ENCODE results near the gene BTBD19.
"Not testable (repeated sequence)": the region's sequence is repeated elsewhere in the genome, so short reads cannot be mapped to it uniquely, and the experiment has no call there.

BTBD19 gene

DNA sequence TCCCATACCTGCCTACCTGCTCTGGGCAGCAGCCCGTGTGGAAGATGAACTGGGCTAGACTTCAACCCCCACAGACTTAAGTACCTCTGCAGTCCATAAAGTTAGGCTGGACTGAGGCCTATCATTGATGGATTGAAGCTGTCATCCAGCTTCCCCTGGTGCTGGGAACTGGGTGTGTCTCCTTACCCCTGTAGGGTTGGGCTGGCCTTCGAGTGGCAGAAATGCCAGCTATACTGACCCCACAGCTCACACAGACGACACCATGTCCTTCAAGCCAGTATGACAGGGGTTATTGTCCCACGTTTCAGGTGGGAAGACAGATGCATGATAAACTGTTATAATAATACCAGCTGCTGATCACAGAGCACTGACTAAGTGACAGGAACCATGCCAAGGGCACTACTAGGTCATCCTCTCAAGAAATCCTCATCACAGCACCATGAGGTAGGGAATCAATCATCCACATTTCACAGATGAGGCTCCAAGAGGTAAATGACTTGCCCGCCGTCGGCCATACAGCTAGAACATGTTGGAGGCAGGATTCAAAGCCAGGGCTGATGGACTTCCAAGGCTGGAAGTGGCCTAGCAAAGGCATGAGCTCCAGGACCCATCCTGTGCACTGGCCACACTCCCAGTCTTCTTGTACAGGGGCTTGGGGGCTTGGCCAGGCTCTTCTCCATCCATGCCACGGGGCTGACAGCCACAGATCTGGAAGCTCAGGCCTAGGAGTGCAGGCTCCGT lies 20.0 kb upstream of the BTBD19 start, which contains the start of gene BEST4:
BEST4 (minus strand) TSS at position 51 of the 741 bp plus-strand sequence. CDS start 465 bp downstream, outside the sequence.
- no peak for DNase-seq

DNA sequence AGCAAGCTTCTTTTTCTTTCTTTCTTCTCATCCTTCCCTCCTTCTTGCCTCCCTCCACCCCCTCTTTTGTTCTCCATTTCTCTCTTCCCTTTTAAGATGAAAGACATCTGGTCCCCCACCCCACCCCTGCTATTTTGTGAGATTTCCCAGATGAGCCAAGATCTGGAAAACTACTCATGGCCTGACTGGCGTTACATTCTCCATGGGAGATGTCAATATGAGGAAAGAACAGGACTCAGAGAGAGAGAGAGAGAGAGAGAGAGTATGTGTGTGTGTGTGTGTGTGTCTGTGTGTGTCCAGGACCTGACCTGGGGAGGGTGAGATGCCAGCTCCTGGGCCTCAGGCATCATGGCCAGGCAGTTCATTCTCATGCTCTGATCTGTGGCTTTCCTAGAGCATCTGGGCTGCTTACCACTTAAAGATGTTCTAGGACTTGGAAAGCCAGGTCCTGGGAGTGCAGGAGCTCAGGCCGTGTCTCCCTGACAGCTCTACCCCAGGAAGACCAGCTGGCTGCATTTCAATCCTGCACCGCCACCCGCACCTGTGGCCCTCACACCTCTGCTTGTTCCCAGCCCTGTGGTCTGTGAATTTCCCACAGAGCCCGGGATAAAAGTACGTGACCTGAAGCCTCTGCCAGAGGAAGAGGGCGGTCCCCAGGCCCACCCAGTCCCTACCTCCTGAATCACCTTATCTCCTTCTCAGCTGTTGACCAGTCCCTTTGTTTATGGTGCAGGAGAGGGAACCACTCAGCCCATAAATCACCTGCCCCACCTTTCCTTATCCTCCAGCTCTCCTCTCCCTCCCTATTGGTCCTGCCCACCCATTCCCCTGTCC lies 17.1 kb upstream of the BTBD19 start:
- no peak for DNase-seq

DNA sequence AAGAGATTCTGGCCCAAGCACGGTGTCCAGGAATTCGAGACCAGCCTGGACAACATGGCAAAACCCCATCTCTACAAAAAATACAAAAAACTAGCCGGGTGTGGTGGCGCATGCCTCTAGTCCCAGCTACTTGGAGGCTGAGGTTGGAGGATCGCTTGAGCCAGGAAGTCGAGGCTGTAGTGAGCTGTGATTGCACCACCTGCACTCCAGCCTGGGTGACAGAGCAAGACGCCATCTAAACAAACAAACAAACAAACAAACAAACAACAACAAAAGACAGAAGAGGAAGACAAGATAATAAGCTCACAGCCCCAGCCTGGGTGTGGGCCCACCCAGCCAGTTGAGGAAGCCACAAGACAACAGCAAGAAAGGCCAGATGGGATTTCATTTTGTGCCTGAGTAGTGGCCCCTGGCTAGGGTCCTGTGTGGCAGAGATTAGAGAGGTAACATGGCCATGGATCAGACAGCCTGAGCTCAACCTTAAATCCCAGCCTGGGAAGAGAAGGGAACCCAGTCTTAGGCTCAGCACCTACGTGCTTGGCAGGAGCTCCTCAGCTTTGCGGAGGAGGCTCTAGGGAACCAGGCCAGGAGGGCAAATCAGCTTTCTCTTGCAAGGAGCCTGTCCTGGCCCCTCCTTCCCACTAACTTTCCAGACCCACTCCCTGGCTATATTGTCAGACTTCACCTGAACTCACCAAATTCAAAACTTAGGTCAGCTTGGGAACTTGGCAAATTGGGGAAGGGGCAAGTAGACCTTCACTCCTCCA lies 15.4 kb upstream of the BTBD19 start:
- DNase-seq = no peak

DNA sequence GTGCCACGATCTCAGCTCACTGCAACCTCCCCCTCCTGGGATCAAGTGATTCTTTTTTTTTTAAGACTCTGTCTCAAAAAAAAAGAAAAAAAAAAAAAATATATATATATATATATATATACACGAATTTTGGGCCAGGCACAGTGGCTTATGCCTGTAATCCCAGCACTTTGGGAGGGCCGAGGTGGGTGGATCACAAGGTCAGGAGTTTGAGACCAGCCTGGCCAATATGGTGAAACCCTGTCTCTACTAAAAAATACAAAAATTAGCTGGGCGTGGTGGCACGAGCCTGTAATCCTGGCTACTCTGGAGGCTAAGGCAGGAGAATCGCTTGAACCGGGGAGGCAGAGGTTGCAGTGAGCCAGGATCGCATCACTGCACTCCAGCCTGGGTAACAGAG lies 10.4 kb upstream of the BTBD19 start:
- not testable (repeated sequence) for DNase-seq

DNA sequence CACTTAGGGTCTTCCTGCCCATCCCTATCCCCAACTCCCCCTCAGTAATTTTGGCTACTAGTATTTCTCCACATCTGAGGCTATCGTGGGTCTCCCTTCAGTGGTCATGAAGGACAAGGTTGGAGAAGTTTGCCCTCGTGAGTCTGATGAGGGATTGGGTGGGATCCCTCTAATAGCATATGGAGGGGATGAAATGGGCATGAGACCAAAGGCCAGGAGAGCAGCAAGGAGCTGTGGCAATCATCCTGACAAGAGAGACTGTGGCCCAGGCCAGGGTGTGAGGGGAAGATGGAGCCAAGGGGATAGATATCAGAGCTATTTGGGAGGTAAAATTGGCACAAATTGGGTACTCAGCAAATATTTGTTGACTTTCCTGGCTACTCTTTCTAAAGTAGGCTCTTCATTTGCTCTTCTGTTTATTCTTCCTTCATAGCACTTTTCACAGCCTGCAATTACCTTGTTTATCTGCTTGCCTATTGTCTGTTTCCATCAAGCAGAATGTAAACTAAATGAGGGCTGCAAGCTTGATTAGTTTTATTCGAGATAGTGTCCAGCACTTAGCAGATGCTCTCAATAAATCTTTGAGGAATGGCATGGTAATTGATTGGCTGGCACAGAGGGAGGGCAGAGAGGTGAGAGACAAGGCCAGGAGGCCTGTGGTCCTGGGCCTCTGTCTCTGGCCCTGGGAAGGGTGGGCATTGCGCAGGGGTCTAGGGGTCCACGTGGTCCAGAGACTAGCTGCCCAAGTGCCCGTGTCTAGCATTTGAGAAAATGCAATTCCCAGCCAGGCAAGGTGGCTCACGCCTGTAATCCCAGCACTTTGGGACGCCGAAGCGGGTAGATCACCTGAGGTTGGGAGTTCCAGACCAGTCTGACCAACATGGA lies 9.6 kb upstream of the BTBD19 start:
- DNase-seq = no peak

DNA sequence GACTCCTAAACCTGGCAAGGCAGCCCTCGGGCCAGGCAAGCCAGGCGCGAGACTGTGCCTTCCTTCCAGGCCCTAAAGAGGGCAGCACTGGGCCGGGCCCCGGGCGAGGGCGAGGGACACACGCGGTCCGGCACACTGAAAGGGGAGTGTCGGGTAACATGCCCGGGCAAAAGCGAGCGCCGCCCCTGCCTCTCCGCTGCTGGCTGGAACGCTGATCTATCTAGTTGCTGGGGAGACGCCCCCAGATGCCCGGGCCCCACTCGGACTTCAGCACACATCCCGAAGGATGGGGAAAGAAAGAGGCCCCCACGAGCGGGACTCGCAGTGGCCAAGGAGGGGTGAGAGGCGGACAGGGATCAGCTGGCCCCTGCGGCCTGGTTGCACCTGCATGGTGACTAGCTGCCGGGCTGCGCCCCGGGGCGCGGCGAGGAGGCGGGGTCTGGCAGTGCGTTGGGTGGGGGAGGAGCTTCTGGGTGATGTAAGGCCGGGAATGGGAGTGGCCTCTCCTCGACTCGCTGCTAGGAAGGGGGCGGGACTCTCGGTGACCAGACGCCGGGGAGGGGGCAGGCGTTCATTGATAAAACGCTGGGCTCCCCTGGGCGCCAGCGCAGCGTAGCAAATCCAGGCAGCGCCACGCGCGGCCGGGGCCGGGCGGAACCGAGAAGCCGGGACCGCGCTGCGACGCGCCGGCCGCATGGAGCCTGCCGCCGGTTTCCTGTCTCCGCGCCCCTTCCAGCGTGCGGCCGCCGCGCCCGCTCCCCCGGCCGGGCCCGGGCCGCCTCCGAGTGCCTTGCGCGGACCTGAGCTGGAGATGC lies 8.3 kb upstream of the BTBD19 start, which contains the start of gene PLK3:
PLK3 (plus strand) TSS at position 608 of the 815 bp plus-strand sequence; CDS start at position 695, 87 bp downstream.
- peak; percentile 100 for DNase-seq

DNA sequence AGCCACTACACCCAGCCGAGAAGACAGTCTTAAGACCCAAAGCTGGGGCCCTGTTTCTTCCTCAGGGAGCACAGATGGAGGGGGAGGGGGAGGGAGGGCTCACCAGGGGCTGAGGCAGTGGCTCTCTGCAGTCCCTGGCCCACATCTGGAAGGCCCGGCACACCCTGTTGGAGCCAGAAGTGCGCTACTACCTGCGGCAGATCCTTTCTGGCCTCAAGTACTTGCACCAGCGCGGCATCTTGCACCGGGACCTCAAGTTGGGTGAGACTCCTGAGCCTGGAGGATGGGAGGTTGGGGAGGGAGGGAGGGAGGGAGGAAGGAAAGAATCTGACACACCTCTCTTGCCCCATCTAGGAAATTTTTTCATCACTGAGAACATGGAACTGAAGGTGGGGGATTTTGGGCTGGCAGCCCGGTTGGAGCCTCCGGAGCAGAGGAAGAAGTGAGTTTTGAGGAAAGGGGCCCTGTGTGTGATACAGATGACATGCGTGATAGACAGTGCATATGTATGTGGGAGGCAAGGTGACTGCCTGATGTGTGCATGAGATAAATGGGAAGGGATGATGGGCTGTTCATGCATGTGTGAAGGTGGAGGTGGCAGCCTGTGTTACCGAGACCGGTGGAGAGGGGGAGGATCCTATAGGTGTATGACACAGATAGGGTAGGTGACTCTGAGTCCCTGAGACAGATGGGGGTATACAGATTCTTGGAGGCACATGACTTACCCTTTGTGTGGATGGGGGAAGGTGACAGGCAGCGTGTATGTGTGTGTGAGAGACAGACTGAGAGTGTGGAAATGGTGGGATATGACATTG lies 6.6 kb upstream of the BTBD19 start:
- peak; percentile 62 for DNase-seq

DNA sequence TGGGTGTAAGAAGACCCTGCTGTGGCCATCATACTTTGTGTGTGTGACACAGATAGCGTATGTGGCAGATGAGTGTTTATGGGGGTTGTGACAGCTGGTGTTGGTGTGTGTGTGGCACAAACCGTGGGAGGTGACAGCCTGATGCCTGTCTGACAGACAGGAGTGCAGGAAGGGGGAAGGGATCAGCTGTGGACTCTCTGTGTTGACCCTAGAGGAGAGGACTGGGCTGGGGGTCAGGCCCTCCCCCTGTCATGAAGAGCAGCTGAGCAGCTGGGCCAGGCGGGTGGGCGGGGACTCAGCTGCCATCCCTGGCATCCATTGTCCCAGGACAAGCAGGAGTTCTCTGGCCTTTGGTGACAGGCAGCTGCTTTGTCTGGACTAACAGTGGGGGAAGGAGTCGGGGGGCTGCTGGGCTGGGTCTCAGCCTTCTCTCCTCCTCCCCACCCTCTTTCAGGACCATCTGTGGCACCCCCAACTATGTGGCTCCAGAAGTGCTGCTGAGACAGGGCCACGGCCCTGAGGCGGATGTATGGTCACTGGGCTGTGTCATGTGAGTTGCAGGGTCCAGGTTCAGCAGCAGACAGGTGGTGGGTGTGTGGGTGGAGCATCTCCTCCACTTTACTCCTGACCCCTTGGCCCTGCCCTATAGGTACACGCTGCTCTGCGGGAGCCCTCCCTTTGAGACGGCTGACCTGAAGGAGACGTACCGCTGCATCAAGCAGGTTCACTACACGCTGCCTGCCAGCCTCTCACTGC lies 5.8 kb upstream of the BTBD19 start:
- DNase-seq = no peak

DNA sequence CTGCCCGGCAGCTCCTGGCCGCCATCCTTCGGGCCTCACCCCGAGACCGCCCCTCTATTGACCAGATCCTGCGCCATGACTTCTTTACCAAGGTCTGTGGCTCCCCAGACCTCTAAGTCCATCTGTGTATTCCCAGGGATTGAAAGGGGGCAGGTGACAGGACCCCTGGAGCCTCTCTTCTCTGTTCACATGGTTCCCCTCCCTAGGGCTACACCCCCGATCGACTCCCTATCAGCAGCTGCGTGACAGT lies 5.3 kb upstream of the BTBD19 start:
- DNase-seq = no peak

DNA sequence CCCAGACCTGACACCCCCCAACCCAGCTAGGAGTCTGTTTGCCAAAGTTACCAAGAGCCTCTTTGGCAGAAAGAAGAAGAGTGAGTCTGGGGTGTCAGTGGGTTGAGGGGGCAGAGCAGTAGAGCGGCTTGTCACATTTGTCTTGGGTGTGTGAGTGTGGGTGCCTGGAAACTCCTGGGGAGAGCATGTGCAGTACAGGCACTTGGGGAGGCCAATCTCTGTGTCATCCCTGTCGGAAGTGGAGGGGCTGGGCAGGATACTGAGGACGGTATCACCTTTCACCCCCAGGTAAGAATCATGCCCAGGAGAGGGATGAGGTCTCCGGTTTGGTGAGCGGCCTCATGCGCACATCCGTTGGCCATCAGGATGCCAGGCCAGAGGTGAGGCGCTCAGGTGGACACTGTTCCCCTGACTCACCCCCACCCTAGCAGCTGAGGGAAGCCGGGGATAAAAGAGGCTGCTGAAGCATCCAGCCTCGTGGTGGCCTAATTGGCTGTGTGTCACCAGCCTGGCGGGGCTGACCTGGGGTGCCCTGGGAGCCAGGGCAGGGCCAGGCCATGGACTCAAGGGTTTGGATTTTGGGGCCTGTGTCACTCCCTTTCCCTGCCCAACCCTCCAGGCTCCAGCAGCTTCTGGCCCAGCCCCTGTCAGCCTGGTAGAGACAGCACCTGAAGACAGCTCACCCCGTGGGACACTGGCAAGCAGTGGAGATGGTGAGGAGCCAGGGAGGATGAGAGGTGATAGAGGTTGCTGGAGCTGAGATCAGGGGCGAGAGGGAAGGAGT lies 4.8 kb upstream of the BTBD19 start:
- DNase-seq = no peak

DNA sequence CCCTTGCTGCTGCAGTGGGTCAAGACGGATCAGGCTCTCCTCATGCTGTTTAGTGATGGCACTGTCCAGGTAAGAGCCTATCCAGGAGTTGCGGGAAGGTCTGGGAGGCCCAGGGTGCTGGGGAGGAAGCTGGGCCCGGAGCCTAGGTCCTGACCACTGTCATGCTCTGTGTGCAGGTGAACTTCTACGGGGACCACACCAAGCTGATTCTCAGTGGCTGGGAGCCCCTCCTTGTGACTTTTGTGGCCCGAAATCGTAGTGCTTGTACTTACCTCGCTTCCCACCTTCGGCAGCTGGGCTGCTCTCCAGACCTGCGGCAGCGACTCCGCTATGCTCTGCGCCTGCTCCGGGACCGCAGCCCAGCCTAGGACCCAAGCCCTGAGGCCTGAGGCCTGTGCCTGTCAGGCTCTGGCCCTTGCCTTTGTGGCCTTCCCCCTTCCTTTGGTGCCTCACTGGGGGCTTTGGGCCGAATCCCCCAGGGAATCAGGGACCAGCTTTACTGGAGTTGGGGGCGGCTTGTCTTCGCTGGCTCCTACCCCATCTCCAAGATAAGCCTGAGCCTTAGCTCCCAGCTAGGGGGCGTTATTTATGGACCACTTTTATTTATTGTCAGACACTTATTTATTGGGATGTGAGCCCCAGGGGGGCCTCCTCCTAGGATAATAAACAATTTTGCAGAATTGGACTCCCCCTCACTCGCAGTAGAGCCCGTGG lies 2.9 kb upstream of the BTBD19 start:
- no peak for DNase-seq

DNA sequence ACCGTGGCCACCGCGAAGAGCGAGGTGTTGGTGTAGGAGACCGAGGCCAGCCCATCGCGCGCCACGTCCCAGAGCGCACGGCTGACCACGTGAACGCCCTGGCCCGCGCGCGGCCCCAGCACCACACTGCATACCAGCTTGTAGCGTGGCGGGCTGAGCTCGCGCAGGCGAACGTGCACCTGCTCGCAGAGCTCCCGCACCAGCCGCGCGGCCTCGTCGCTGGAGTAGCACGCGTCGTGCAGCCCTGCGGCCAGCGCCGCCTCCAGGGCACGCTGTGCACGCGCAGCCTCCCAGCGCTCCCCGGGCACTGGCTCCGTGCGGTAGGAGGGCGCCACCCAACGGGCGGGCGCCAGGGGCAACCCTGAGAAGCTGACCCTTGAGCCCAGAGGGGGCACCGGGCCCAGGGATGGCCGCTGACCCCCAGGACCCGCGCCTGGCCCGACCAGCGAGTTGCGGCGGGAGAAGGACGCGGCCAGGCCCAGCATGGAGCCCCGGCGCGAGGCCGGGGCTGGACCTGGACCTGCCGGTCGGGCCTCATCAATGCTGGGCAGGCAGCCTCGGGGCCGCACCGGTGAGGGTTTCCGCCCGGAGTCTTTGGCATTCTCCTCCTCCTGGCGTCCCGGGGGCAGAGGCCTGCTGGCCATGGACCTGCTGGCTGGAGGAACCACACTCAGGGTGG lies 2.2 kb upstream of the BTBD19 start:
- no peak for DNase-seq

DNA sequence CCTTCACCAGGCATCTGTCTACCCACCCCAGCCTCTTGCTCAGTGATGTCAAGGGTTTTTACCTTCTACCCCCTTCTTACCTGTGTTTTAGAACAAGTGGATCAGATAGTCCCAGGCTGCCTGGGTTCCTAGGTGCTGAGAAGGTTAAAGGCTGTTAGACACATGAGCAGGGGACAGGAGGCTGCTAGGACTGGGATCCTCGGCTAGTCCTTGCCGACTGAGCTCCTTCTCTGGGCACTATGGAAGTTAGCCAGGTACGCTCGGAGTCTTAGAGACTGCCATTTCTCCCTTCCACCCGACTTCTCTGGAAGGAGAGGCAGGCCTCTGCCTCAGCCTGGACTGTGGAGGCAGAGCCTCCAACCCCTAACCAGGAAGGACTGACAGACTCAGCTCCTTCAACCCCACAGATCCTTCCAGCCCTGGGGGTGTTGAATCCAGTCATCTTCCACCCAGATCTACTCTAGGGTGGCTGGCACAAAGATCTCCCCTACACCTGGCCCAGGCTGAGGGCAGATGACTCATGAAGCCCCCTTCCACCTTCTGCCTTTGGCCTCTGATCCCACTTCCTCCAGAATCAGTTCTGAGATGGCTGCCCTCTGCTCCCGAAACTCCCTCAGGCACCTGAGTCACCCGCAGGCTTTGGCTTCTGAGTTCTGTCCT lies 1.5 kb upstream of the BTBD19 start, which contains the start of gene DYNLT4:
DYNLT4 (minus strand) TSS at position 648 of the 660 bp plus-strand sequence. CDS start 683 bp downstream, outside the sequence.
- no peak for DNase-seq

DNA sequence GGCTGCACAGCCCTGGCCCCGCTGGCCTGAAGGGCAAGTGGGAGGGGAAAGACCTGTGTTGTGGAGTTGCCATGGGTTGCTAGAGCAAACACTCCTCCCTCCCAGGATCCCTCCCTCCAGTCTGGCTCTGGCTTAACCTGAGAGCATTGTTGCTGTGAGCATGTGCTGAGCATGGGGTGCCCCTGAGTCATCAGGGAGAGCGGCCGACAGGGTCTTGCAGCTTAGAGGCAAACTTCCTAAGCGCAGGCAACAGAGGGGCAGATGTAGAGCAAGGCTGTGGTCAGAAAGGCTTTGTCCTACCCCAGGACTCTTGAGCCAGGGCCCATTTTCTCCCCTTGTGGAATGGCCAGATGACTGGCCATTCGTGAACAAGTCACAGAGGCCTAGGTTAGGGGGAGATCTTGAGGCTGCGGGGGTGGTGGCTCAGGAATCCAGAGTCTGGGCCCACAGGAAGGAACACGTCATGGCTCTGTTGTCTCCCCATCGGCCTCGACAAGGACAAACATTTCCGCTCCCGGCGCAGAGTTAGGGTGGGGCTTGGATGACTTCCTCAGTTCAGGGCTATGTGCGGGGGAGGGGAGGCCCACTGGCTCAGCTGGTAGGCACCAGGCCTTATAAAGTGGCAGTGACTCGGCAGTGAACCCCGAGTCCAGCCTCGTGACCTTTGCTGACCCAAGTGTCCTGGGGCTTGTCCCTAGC lies 810 bp upstream of the BTBD19 start:
- peak; percentile 97 for DNase-seq

DNA sequence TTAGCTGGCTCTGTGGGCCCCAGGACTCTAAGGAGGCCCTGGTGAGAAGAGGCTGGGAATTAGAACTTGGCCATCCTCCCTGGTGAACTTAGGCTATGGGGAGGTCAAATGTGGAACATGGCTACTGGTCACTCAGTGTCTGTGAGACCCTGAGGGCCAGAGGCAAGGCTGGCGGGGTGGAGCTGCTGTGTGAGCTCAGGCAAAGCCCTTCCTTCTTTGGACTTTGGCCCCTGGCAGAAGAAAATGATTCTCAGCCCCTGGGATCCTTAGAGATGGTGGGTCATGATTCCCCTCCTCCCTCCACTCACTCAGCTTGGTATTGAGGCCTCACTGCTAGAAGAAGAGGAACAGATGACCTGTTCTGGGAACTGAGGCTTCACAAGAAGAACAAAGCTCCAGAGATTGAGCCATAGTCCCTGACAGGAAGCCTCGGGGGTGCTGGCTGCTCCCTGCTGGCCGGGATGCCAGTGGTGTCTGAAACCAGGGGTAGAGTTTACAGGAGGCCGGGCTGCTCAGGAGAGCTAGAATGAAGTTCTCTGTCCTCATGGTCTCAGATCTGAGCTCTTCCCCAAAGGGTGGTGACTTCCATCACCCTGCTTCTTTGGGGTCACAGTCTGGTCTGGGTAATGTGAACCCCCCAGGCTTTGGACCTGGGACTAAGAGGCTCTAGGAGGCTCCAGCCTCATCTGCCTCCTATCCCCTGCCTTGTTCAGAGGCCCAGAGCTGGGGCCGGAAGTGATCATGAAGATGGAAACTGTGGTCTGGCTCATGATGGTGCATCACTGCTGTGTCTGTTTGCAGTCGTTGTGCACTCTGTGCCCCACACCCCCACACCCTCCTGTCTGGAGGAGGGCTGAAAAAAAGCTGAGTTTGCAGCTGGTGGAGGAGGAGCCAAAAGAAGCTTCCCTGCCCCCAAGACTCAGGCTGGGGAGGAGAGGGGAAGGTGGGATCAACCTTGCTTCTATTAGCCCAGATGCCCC lies 905 bp downstream of the BTBD19 start:
- DNase-seq = peak; percentile 97

All from RPMI8226 (cell line).